Measurements from ENCODE around the gene CFHR2. TPM values are rescaled to one million over a fixed set of nuclear protein-coding genes. Genes with fewer than 3 reads are reported as not detected.
"Not testable (repeated sequence)": the region's sequence is repeated elsewhere in the genome, so short reads cannot be mapped to it uniquely, and the experiment has no call there.

Gene CFHR2
- 100 to 1,000 TPM; 242 to 674 (median 382) TPM for total RNA-seq
- long read RNA-seq, transcript CFHR2-201 (5 exons, 1,072 nt): major isoform, 84 of 162 reads
- long read RNA-seq, transcript CFHR2-203 (3 exons, 599 nt): minor isoform, 11 of 162 reads
- long read RNA-seq, partial matches to known transcripts: 13 of 162 reads
- long read RNA-seq, other reads (novel, unspliced or antisense): 49 of 162 reads

DNA sequence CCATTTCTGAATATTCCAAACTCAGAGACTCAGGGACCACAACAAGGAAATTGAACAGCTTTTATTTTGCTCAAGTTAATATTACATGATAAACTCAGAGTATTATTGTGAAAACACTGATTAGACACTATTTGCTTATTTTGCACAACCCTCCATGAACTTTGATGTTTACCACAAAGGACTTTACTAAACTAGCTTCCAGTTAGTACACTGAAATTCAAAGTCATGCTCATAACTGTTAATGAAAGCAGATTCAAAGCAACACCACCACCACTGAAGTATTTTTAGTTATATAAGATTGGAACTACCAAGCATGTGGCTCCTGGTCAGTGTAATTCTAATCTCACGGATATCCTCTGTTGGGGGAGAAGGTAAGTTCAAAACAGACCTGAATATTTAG is at the start of gene CFHR2:
Gene CFHR2 (plus strand): TSS at position 171 of the 400 bp plus-strand sequence. CDS start 143 bp downstream, at position 314.
- WGBS (ENCODE audit: insufficient coverage, low coverage, low lambda C conversion rate, missing lambda C conversion rate): no CpG with 5 or more reads among the region's 1 CpG
- H3K36me3 ChIP-seq; H3K4me1 ChIP-seq; H3K27me3 ChIP-seq; intact Hi-C loops (cut with DNase I); DNase-seq; H3K9me3 ChIP-seq: not testable (repeated sequence)
- H3K4me3 ChIP-seq: peak within 1 kb of the TSS; percentile 25 to 62 (median 57)
- peak; percentile 67 to 81 (median 74) for ATAC-seq
- peak within 1 kb of the TSS; percentile 54 to 63 (median 56) for H3K27ac ChIP-seq

DNA sequence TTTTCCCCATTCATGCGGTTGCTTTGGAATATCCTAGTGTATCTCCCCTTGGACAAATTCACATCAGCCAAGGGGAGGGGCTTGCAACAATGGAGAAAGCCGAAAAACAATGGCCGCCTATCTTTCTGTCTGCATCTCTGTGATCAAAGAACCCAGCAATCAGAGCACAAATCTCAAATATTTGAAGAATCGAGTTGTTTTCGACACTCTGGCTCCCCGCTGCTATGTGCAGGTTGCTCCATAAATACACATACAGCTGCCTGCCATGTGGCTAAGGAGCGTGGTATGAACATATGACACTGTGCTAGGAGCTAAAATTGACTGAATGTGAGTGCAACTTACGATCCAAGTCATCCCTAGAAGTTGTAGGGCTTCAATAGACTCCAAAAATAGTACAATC is 47.2 kb upstream of the CFHR2 start:
- no peaks in the 10 kb centered on the region for H3K27me3 ChIP-seq
- peaks cover 0 to 21% (median 2%) of the 10 kb centered on the region in 4 donors for H3K4me1 ChIP-seq
- H3K4me3 ChIP-seq: peak overlapping the region in 1 of 3 donors; percentile 42
- WGBS (ENCODE audit: insufficient coverage, low coverage, low lambda C conversion rate, missing lambda C conversion rate): 23% methylated on average over 8 of the region's 8 CpGs
- TF ChIP-seq POLR2A (IDR thresholded peaks at IDR 0.05): no peak
- TF ChIP-seq, protein P1, sequence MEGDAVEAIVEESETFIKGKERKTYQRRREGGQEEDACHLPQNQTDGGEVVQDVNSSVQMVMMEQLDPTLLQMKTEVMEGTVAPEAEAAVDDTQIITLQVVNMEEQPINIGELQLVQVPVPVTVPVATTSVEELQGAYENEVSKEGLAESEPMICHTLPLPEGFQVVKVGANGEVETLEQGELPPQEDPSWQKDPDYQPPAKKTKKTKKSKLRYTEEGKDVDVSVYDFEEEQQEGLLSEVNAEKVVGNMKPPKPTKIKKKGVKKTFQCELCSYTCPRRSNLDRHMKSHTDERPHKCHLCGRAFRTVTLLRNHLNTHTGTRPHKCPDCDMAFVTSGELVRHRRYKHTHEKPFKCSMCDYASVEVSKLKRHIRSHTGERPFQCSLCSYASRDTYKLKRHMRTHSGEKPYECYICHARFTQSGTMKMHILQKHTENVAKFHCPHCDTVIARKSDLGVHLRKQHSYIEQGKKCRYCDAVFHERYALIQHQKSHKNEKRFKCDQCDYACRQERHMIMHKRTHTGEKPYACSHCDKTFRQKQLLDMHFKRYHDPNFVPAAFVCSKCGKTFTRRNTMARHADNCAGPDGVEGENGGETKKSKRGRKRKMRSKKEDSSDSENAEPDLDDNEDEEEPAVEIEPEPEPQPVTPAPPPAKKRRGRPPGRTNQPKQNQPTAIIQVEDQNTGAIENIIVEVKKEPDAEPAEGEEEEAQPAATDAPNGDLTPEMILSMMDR (IDR thresholded peaks at IDR 0.05): no peak
- intact Hi-C loops (cut with DNase I): no loop called here
- ATAC-seq (peak; percentile 65 to 80 (median 75)), DNase-seq (peak in 2 of 3 donors; percentile 45 to 52)
- no peaks in the 10 kb centered on the region for H3K36me3 ChIP-seq
- no peaks in the 10 kb centered on the region for H3K9me3 ChIP-seq
- H3K27ac ChIP-seq: peak overlapping the region in 1 of 3 donors; percentile 4

GRCh38 chr1:196897158-196897828 is 46.2 kb upstream of the CFHR2 start:
- no peaks in the 10 kb centered on the region for H3K9me3 ChIP-seq
- no peak for TF ChIP-seq POLR2A (IDR thresholded peaks at IDR 0.05)
- TF ChIP-seq, protein P1 (IDR thresholded peaks at IDR 0.05): no peak
- 49% methylated on average over 12 of the region's 26 CpGs for WGBS (ENCODE audit: insufficient coverage, low coverage, low lambda C conversion rate, missing lambda C conversion rate)
- intact Hi-C loops (cut with DNase I): no loop called here
- peak overlapping the region in 2 of 3 donors; percentile 0 to 42 for H3K4me3 ChIP-seq
- H3K27me3 ChIP-seq: no peaks in the 10 kb centered on the region
- H3K36me3 ChIP-seq: no peaks in the 10 kb centered on the region
- H3K4me1 ChIP-seq: peaks cover 0 to 15% (median 2%) of the 10 kb centered on the region in 4 donors
- H3K27ac ChIP-seq: peak overlapping the region in 1 of 3 donors; percentile 44
- ATAC-seq (peak; percentile 63 to 77 (median 68)), DNase-seq (peak in 2 of 3 donors; percentile 32 to 60)

- 80% methylated on average over 2 of the region's 2 CpGs for WGBS (ENCODE audit: insufficient coverage, low coverage, low lambda C conversion rate, missing lambda C conversion rate)
- no peaks in the 10 kb centered on the region for H3K36me3 ChIP-seq
- H3K4me1 ChIP-seq: no peaks in the 10 kb centered on the region
- TF ChIP-seq, protein P1 (IDR thresholded peaks at IDR 0.05): no peak
- no peak for TF ChIP-seq POLR2A (IDR thresholded peaks at IDR 0.05)
- no peaks in the 10 kb centered on the region for H3K27me3 ChIP-seq
- no peak overlapping the region for H3K27ac ChIP-seq
- no peak for DNase-seq
- intact Hi-C loops (cut with DNase I): no loop called here
- no peaks in the 10 kb centered on the region for H3K9me3 ChIP-seq
- no peak overlapping the region for H3K4me3 ChIP-seq
- ATAC-seq: no peak
Measured at GRCh38 chr1:196902344-196902743, 41.2 kb upstream of the CFHR2 start.

DNA sequence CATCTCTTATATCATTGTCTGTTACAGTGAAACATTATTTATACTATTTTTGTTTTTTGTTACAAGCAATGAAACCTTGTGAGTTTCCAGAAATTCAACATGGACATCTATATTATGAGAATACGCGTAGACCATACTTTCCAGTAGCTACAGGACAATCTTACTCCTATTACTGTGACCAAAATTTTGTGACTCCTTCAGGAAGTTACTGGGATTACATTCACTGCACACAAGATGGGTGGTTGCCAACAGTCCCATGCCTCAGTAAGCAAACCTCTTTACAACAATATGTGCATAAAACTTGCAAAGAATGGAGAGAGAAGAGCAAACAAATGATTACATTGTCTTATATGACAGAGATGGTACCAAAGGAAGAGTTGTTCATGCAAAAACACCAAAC is 33.3 kb upstream of the CFHR2 start:
- no peaks in the 10 kb centered on the region for H3K9me3 ChIP-seq
- TF ChIP-seq, protein P1 (IDR thresholded peaks at IDR 0.05): peak in 3 of 4 donors; percentile 9 to 17 (median 15)
- no peak for TF ChIP-seq POLR2A (IDR thresholded peaks at IDR 0.05)
- no peak overlapping the region for H3K4me3 ChIP-seq
- no peak overlapping the region for H3K27ac ChIP-seq
- DNase-seq (no peak), ATAC-seq (peak in 1 of 4 donors; percentile 65)
- H3K36me3 ChIP-seq: peaks cover 0 to 6% (median 0%) of the 10 kb centered on the region in 4 donors
- H3K27me3 ChIP-seq: no peaks in the 10 kb centered on the region
- intact Hi-C loops (cut with DNase I): no loop called here
- WGBS (ENCODE audit: insufficient coverage, low coverage, low lambda C conversion rate, missing lambda C conversion rate): 100% methylated on average over 2 of the region's 2 CpGs
- H3K4me1 ChIP-seq: no peaks in the 10 kb centered on the region

DNA sequence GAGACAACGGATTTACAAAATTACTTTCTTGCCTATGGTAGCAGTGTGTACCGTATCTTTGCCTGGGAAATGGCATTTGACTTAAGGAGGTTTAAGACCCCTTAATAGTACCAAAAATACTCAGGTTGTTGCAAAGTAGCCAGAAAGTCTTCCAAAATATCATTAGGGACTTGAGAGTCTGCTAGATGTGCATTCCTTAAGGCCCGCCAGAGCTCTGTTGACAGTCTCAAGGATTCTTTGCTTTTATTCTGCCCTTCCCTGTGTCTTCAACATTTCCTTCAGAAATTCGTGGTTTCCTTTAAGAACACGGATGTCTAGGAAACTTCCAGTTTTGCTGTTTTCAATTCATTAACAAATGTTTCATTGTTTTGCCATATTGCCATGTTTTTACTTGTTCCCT is 31.3 kb upstream of the CFHR2 start:
- H3K27me3 ChIP-seq; DNase-seq; H3K36me3 ChIP-seq; H3K4me3 ChIP-seq; ATAC-seq; H3K27ac ChIP-seq; intact Hi-C loops (cut with DNase I); H3K4me1 ChIP-seq; H3K9me3 ChIP-seq: not testable (repeated sequence)
- 54% methylated on average over 5 of the region's 5 CpGs for WGBS (ENCODE audit: insufficient coverage, low coverage, low lambda C conversion rate, missing lambda C conversion rate)

DNA sequence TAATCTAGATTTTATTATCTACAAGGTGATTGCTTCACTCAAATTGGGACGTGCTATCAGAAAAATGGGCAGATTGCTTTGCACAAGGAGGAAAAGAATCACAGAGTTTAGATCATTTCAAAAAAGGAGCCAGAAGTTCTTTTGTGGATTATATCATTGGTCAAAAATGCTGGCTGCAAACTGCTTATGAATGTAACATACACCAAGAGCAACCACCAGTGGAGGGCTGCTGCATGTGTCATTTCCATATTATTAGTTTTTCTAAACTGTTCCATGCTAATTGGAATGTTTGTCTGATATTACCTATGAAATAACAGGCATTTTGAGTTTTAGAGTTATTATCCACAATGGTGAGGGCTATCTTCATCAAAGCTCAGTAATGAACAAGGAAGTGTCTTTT is 16.7 kb upstream of the CFHR2 start:
- H3K27me3 ChIP-seq; H3K4me3 ChIP-seq; H3K27ac ChIP-seq; intact Hi-C loops (cut with DNase I); H3K36me3 ChIP-seq; H3K4me1 ChIP-seq; DNase-seq; H3K9me3 ChIP-seq; ATAC-seq: not testable (repeated sequence)
- WGBS (ENCODE audit: insufficient coverage, low coverage, low lambda C conversion rate, missing lambda C conversion rate): 37% methylated on average over 1 of the region's 1 CpG
